IMR-90 (cell line): ENCODE results near the gene CNNM2. TPM values are rescaled to one million over a fixed set of nuclear protein-coding genes. Genes with fewer than 3 reads are reported as not detected.
A peak's percentile ranks its signal among the peaks of the same experiment; 100 is the strongest.
"Not testable (repeated sequence)": the region's sequence is repeated elsewhere in the genome, so short reads cannot be mapped to it uniquely, and the experiment has no call there.

Experiments used
- ATAC-seq: fragments of 200-7000 bp; cut with Tn5 transposase; 2 replicates; pipeline ENCODE4 v1.9.1; 2020; ENCODE audit warnings: low read depth, mild to moderate bottlenecking, moderate library complexity
- BruUV-seq: library from RNA; stranded (reverse); fragments of 400-500 nt; replicated peaks from 2 replicates; lab custom pipeline; 2021; lab: Mats Ljungman, UMichigan
- CTCF ChIA-PET: fragments of 300-600 bp; formaldehyde crosslinking; extraction: SDS; loops from one replicate; lab custom pipeline; 2021; ENCODE audit warnings: antibody characterized with exemption; lab: Yijun Ruan, JAX
- POLR2A ChIA-PET: fragments of 300-600 bp; sonication (Branson Sonifier 250); formaldehyde crosslinking; loops from one replicate; lab custom pipeline; 2022; ENCODE audit warnings: antibody characterized with exemption; ENCODE audit not compliant: unreplicated experiment; lab: Charles Lee
- DNase-seq: peaks from one replicate; pipeline ENCODE4 v3.0.0; 2013
- H2AFZ ChIP-seq: replicated peaks from 2 replicates; pipeline ENCODE3; 2013; ENCODE audit warnings: low read length, mild to moderate bottlenecking; ENCODE audit not compliant: poor library complexity
- H2AK5ac ChIP-seq: 2 replicates; pipeline ENCODE4 v1.6.1; 2013; ENCODE audit warnings: low read depth, low read length, inconsistent platforms
- H2AK9ac ChIP-seq: replicated peaks from 2 replicates; pipeline ENCODE3; 2013; ENCODE audit warnings: mild to moderate bottlenecking, low read depth, low read length, moderate library complexity; ENCODE audit not compliant: poor library complexity
- H2BK120ac ChIP-seq: 2 replicates; pipeline ENCODE4 v1.6.1; 2013; ENCODE audit warnings: low read depth, low read length, inconsistent platforms
- H2BK15ac ChIP-seq: 3 replicates; pipeline ENCODE4 v1.6.1; 2013; ENCODE audit warnings: low read depth, low read length, inconsistent platforms
- H2BK20ac ChIP-seq: 2 replicates; pipeline ENCODE4 v1.6.1; 2013; ENCODE audit warnings: low read depth, mild to moderate bottlenecking, inconsistent platforms, low read length, moderate library complexity
- H2BK5ac ChIP-seq: 2 replicates; pipeline ENCODE4 v1.6.1; 2013; ENCODE audit warnings: mild to moderate bottlenecking, low read depth, low read length, inconsistent platforms; ENCODE audit not compliant: poor library complexity, severe bottlenecking
- H3K14ac ChIP-seq: replicated peaks from 2 replicates; pipeline ENCODE4 v1.6.1; 2013; ENCODE audit warnings: low read depth, low read length, inconsistent platforms
- H3K18ac ChIP-seq: 2 replicates; pipeline ENCODE4 v1.6.1; 2013; ENCODE audit warnings: low read depth, low read length, control low read depth
- H3K23ac ChIP-seq: 2 replicates; pipeline ENCODE4 v1.6.1; 2013; ENCODE audit warnings: low read depth, low read length, inconsistent platforms
- H3K27ac ChIP-seq: 2 replicates; pipeline ENCODE4 v1.5.1; 2013; ENCODE audit warnings: mild to moderate bottlenecking, control low read depth, low read length; ENCODE audit not compliant: insufficient read depth
- H3K27me3 ChIP-seq: 2 replicates; pipeline ENCODE4 v1.6.1; 2013; ENCODE audit warnings: low read length; ENCODE audit not compliant: control insufficient read depth, insufficient read depth
- H3K36me3 ChIP-seq: 2 replicates; pipeline ENCODE4 v1.6.1; 2013; ENCODE audit warnings: low read length, mixed read lengths; ENCODE audit not compliant: control insufficient read depth, insufficient read depth
- H3K4ac ChIP-seq: 2 replicates; pipeline ENCODE4 v1.6.1; 2013; ENCODE audit warnings: low read depth, low read length, inconsistent platforms
- H3K4me1 ChIP-seq: 2 replicates; pipeline ENCODE4 v1.6.1; 2013; ENCODE audit warnings: low read length, mixed read lengths; ENCODE audit not compliant: control insufficient read depth, insufficient read depth
- H3K4me2 ChIP-seq: 2 replicates; pipeline ENCODE4 v1.6.1; 2013; ENCODE audit warnings: low read depth, mild to moderate bottlenecking, control low read depth, low read length, moderate library complexity
- H3K4me3 ChIP-seq: 2 replicates; pipeline ENCODE4 v1.5.1; 2013; ENCODE audit warnings: low read depth, mild to moderate bottlenecking, control low read depth, low read length, moderate library complexity; ENCODE audit not compliant: insufficient read depth
- H3K56ac ChIP-seq: 2 replicates; pipeline ENCODE4 v1.6.1; 2013; ENCODE audit warnings: low read length, inconsistent platforms; ENCODE audit not compliant: insufficient read depth; ENCODE audit errors: extremely low read depth
- H3K79me1 ChIP-seq, 2 experiments: 2 replicates each; pipeline ENCODE4 v1.6.1; 2013; ENCODE audit warnings: low read length in 2 of 2, inconsistent platforms in 1 of 2, low read depth in 1 of 2
- H3K9ac ChIP-seq: 2 replicates; pipeline ENCODE4 v1.6.1; 2013; ENCODE audit warnings: low read depth, low read length, control low read depth
- H3K9me1 ChIP-seq: 2 replicates; pipeline ENCODE4 v1.6.1; 2013; ENCODE audit warnings: low read length, inconsistent platforms; ENCODE audit not compliant: insufficient read depth
- H3K9me3 ChIP-seq: 2 replicates; pipeline ENCODE4 v1.6.1; 2013; ENCODE audit warnings: low read length; ENCODE audit not compliant: control insufficient read depth, insufficient read depth
- H4K20me1 ChIP-seq: 2 replicates; pipeline ENCODE4 v1.6.1; 2013; ENCODE audit warnings: low read length, inconsistent platforms; ENCODE audit not compliant: insufficient read depth
- H4K5ac ChIP-seq: 2 replicates; pipeline ENCODE4 v1.6.1; 2013; ENCODE audit warnings: mild to moderate bottlenecking, low read depth, low read length, control low read depth
- H4K8ac ChIP-seq, 2 experiments: 2 replicates each; pipeline ENCODE4 v1.6.1; 2013; ENCODE audit warnings: low read depth in 2 of 2, low read length in 2 of 2, control low read depth in 1 of 2, inconsistent platforms in 1 of 2
- H4K91ac ChIP-seq: 2 replicates; pipeline ENCODE4 v1.6.1; 2013; ENCODE audit warnings: low read depth, low read length, inconsistent platforms; ENCODE audit not compliant: insufficient read depth
- MXI1 ChIP-seq: IDR thresholded peaks from 2 replicates; pipeline ENCODE4 v1.6.1; 2012; ENCODE audit warnings: low read depth, mild to moderate bottlenecking, low read length, moderate library complexity, borderline replicate concordance
- RCOR1 ChIP-seq: IDR thresholded peaks from 2 replicates; pipeline ENCODE4 v1.6.1; 2012; ENCODE audit warnings: mild to moderate bottlenecking, low read length, improper control_type of control experiment; ENCODE audit not compliant: insufficient replicate concordance
- WGBS, 2 experiments: methylation state at CpG; one replicate each; pipeline versions ENCODE4 v1.1.5 to v1.1.7; 2013; ENCODE audit warnings: missing lambda C conversion rate in 2 of 2; ENCODE audit not compliant: insufficient read length in 1 of 2; ENCODE audit errors: extremely low coverage in 2 of 2; 5-methylcytosine and 5-hydroxymethylcytosine counted together
- dilution Hi-C: fragments of 300-500 bp; cut with HindIII; formaldehyde crosslinking; loops from one replicate; pipeline ENCODE4 v1.14.3; 2018; ENCODE audit warnings: low sequenced_read_pairs; ENCODE audit not compliant: unreplicated experiment
- in situ Hi-C: fragments of 300-500 bp; cut with MboI; formaldehyde crosslinking; loops from 3 replicates; pipeline ENCODE4 v1.14.3; 2019; ENCODE audit warnings: low sequenced_read_pairs, inconsistent platforms, mixed read lengths
- intact Hi-C: fragments of 100-400 bp; cut with micrococcal nuclease; formaldehyde crosslinking; loops from 2 replicates; pipeline ENCODE4 v1.10.0; 2022
- polyA plus RNA-seq, 3 experiments: library from polyadenylated mRNA; depleted of rRNA; stranded (reverse); fragments of >200 nt; gene quantifications; 2 replicates each; pipeline ENCODE4 v1.2.3, GENCODE V29; 2012; ENCODE audit warnings: low replicate concordance in 1 of 3
- total RNA-seq: library from RNA; depleted of rRNA; stranded (reverse); fragments of >200 nt; gene quantifications from 2 replicates; pipeline ENCODE4 v1.2.3, GENCODE V29; 2012

The CNNM2 gene
- total and polyA plus RNA-seq, 2 of the 4 experiments (the other 2 are of a cell fraction) = 4.7 to 5.6 TPM

- TF ChIP-seq RCOR1 = no peak
- no peak for TF ChIP-seq MXI1
These were observed 148.3 kb downstream of the CNNM2 start (continued) for GRCh38 chr10:103066141-103067098.

GRCh38 chr10:103067099-103067477 lies 149.0 kb downstream of the CNNM2 start:
- H3K9me3 ChIP-seq, BruUV-seq, DNase-seq, H3K9me1 ChIP-seq, H3K18ac ChIP-seq, H2BK5ac ChIP-seq, H2AK5ac ChIP-seq, H3K27ac ChIP-seq, H2BK120ac ChIP-seq, H4K5ac ChIP-seq, H3K4me3 ChIP-seq, H3K4ac ChIP-seq, dilution Hi-C loops, H3K4me2 ChIP-seq, H3K9ac ChIP-seq, H3K4me1 ChIP-seq, H2BK20ac ChIP-seq, H3K14ac ChIP-seq, H3K56ac ChIP-seq, intact Hi-C loops, ATAC-seq, H4K20me1 ChIP-seq, H3K27me3 ChIP-seq, H4K91ac ChIP-seq, H2AFZ ChIP-seq, H2AK9ac ChIP-seq, POLR2A ChIA-PET, H2BK15ac ChIP-seq, H4K8ac ChIP-seq: not testable (repeated sequence)
- Histone ChIP-seq H3K79me1 (peaks cover 13 to 45% of the 10 kb centered on the region in 2 experiments; a peak in 3 of 4 replicates), H3K23ac (peak overlapping the region; percentile 31; the same call in 1 of the 2 replicates), H3K36me3 (peaks cover 17% of the 10 kb centered on the region)
- in situ Hi-C loops = loop anchor here (10.0 kb wide), 1 partner anchor 332 kb away; no protein-coding TSS in a partner anchor
- WGBS, 2 experiments = no CpG with 5 or more reads among the region's 4 CpGs
- CTCF ChIA-PET = interaction anchor here (0.7 kb wide), 1 partner anchor 149 kb away, joined by 3 read pairs; the partner anchor contains the start of gene CNNM2
